GM19455 (cell line): ENCODE measurements around the gene GTF2F2.

Experiments used
- ATAC-seq: cut with Tn5 transposase; IDR thresholded peaks from one replicate; pipeline ENCODE4 v1.9.1; 2021; ENCODE audit not compliant: unreplicated experiment

The GTF2F2 gene

DNA sequence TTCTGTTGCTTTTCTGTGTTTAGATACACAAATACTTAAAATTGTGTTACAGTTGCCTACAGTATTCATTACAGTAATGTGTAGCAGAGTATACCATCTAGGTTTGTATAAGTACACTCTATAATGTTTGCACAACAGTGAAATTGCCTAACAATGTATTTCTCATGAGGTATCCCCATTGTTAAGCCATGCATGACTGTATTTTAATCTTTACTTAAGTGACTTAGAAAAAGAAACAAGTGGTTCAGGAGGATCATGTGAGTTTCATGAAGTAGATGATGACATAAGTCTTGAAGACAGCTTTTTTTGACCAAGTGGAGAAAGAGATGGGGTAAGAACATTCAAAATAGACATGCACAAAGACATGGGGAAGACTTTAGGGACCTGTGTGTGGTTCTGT lies 88.9 kb downstream of the GTF2F2 start:
- ATAC-seq, result no peak

DNA sequence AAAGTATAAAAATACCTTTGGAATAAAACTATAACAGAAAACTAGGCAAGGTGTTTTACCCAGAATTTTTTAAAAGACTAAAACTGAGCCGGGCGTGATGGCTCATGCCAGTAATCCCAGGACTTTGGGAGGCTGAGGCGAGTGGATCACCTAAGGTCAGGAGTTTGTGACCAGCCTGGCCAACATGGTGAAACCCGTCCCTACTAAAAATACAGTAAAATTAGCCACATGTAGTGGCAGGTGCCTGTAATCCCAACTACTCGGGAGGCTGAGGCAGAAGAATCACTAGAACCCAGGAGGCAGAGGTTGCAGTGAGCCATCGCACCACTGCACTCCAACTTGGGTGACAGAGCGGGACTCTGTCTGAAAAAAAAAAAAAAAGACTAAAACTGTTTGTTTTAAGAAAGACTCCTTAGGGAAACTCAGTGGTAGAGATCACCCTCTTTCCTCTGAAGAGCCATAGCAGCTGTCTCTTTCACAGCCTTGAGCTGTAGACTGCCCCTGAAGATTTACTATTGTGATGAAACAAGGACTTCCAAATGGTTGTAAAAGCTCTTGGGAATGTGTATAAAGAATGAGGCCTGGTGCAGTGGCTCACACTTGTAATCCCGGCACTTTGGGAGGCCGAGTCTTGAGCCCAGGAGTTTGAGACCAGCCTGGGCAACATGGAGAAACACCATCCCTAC lies 95.2 kb downstream of the GTF2F2 start:
- no peak for ATAC-seq

DNA sequence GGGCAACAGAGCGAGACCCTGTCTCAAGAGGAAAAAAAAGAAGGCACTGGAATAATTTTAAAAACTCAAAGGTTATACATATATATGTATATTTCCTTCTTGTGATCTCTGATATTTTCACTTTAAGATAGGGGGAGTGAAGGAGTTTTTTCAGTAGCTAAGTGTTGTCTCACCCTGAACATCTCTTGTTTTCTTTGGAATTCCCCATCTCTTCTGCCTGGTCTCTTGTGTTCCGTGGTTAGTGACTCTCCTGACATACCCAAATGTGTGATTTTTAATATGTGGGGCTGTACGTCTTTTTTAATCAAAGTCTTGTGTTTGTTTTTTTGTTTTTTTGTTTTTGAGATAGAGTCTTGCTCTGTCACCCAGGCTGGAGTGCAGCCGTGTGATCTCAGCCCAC lies 95.9 kb downstream of the GTF2F2 start:
- no peak for ATAC-seq

DNA sequence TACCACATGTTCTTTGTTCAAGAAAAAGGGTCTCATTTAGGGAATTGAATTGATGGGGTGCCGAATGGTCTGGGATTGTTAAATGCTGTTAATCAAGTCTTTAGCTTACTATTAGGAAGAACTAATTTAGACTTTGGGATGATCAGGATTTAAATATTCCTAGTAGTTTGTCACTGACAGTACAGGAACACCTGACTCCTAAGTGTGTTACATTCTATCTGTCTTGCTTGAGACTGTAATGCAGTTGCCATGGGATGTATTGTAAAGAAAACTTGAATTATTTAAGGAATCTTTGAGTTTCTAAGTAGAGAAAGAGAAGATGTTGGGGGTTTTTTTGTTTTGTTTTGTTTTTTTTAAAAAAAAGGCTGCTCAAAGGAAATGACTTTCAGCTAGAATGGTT lies 98.4 kb downstream of the GTF2F2 start:
- no peak for ATAC-seq

DNA sequence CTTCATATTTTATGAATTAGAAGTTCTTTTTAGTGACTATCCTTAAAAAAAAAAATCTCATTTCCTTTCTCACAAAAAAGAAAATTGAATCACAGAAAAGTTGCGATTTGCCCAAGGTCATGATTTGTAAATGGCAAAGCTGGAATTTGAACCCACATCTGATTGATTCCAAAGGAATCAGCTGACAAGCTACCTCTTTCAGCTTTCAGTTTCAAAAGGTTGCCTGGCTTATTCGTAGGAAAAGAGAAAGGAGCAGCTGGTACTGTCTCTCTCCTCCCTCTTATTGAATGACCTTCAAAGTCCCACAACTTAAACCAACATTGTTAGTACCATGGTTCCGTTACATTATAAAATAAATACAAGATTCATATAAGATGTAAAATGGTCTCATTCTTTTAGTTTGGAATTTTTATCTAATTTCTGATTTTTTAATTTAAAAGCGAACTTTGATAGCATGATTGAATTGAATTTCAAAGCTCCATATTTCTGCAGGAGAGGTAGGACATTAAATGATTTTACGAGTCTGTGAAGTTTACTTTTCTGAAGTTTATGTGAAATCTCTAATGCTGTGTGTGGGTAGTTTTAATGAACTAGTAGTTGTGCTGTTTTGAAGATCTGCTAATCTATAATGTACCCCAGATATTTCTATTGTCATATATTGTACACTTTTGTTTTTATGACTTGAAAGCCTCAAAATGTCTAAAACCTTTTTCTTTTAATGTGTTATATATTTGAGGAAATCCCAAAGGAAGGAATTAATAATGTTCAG lies 99.0 kb downstream of the GTF2F2 start:
- ATAC-seq, result no peak

DNA sequence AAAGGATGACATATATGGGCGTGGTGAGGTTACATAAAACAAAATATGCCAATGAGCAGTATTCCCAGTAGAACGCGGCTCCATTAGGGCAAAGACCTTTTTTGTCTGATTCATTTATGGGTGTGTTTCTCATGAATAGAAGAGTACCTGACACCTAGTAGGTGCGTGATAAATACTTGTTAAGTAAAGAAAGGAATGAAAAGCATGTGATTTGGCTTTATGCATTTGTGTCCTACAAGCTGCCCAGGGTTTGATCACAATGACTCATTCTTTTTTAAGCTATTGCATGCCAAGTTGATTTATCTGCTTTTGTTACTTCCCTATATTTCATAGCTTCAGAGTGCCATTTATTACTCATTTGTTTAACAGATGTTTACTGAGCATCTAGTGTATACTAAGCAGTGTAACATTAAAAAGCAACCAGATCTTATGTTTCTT lies 99.6 kb downstream of the GTF2F2 start:
- ATAC-seq, result no peak

DNA sequence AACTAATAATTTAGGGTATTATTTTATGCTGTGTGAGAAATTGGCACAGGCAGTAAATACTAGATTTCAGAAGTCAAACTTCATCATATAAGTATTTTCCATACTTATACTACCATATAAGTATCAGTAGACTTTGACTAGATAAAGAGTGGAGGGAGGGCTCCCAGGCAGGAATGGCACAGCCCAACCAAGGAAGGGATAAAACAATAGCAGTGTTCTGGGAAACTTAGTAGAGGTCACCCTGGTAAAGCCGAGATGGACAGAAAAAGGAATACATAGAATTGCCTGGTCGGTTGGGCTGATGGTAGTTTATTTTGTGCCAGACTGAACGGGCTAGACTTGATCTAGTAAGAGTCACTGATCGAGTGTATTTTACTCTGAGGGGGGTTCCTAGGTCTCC lies 100.1 kb downstream of the GTF2F2 start:
- no peak for ATAC-seq

DNA sequence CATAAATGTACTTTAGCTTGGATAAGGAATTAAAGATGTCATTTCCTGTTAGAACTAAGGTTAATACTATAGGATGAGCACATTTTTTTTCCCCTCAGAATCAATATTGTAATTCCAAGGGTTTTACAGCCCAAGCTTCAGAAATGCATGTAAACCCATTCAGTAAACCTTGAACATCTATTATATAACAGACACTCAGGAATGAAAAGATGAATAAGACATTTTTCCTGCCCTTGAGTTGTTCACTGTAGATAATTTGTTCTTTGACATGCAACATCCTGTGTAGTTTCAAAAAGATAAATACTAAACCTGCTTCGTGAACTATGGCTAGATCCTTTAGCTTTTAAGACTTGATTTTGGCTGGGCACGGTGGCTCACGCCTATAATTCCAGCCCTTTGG lies 102.2 kb downstream of the GTF2F2 start:
- no peak for ATAC-seq

DNA sequence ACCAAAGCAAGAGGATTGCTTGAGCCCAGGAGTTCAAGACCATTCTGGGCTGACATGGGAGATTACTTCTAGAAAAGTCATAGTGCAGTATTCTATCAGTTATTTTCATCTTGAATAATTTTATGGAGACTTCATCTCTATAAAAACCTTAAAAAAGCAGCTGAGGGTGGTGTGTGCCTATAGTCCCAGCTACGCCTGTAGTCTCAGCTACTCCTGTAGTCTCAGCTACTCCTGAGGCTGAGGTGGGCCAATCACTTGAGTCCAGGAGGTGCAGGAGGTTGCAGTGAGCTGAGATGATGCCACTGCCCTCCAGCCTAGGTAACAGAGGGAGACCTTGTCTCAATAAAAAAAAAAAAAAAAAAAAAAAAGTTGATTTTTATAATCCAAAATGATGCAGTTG lies 102.6 kb downstream of the GTF2F2 start:
- ATAC-seq, result no peak

DNA sequence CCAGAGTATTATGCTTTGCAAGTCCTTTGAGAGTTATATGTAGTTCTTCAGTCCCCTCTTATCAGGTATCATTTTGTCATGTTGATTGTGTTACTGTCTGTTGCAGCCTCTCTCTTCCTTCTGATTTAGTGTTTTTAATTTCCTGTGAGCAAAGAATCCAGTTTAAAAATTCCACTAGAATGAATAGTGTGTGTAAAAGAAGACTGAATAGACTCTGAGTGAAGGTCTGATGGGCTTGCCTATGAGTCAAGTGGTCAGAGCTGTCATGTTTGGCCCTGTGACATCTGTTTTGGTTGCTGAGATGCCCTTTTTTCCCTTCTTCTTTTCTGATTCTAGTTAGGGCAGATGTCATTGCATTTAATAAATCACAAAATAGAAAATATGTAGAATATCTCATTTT lies 103.9 kb downstream of the GTF2F2 start:
- ATAC-seq, result no peak

DNA sequence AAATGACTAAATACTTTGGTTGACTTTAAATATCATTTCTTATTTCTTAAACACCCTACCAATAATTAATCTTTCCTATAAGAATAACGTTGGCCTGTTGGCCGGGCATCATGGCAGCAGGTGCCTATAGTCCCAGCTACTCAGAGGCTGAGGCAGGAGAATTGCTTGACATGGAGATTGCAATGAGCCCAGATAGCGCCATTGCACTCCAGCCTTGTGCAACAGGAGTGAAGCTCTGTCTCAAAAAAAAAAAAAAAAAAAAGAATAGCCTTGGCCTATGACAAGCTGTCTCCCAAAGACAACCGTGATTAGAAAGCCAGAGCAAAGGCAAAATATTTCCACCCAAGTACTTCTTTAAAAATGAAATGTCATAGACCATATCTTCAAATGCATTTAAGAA lies 105.1 kb downstream of the GTF2F2 start:
- ATAC-seq, result no peak

DNA sequence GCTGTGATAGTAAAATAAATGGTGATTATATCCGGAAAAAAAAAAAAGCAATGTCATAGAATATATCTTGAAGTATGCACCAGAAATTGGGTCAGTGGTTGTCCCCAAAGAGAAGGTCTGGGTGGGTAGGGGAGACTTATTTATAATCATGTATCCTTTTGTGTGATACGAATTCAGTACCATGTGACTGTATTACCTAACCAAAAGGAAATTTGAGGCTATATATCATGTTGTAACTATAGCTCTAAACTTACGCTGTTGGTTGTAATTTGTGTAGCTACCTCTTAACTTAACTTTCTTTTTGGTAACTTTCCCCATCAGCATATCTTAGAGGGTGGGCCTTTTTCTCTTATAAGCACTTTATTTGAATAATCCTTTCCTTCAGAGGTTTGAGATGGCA lies 105.7 kb downstream of the GTF2F2 start:
- no peak for ATAC-seq

DNA sequence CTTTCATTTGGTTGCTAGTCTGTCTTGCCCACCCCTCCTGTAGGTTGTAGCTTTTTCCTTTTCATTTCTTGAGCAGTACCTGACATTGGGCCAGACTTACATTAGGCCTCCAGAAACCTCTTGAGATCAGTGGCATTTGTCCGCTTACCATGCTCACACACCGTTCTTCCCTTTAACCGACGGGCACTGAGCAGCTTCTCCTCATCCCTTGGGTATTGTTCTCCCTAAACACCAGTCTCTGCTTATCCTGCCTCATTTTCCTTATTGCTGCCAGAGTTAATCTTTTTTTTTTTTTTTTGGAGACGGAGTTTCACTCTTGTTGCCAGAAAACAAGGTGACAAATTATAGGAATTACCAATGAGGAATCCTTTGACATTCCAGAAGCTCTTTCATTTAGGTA lies 107.7 kb downstream of the GTF2F2 start:
- ATAC-seq, result no peak

DNA sequence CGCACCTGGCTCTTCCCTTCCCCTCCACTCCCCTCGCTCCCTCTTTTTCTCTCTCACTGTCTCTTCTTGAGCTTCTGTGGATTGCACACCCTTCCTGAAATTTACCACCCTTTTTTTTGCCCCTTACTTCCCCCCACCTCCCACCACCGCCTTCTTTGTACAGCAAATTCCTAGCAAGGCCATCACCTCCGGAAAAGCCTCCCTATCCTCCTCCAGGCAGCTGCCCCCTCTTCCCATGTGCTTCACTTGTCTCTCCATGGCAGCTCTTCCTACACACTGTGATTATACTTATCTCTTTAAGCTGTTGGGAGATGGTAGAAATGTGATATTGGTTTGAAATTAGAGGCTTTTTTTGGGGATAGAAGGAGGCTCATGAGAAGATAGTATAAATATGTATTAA lies 108.9 kb downstream of the GTF2F2 start:
- ATAC-seq, result no peak

DNA sequence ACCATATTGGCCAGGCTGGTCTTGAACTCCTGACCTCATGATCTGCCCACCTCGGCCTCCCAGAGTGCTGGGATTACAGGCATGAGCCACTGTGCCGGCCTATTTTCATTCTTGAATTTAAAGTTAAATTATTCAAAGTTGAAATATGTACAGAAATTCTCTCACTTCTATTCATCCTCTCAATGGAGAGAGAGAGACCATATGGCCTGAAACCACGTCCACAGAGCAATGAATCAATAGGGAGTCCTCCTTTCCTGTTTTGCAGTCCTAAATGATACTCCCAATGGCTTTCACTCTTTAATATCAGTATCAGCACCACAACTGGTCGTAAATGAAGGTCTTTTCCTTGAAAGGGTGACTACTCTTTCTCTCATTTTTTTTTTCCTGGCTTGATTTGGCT lies 111.0 kb downstream of the GTF2F2 start:
- no peak for ATAC-seq

DNA sequence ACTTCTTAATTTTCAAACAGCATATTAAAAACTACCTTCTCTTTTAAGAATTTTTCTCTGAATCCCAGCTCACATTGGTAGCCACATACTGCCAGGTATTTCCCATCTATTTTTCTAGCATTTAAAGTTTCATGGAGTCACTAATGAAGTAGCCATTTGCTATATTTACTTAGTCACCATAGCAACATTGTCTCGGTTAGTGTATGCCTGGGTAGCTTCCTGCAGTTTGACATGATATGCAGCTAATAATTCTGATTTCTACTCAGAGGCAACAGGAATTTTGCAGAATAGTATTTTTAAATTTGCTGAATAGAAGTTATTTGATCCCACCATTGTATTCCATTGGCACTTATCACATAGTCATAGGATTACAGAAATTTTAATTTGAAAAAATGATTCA lies 111.4 kb downstream of the GTF2F2 start:
- no peak for ATAC-seq

DNA sequence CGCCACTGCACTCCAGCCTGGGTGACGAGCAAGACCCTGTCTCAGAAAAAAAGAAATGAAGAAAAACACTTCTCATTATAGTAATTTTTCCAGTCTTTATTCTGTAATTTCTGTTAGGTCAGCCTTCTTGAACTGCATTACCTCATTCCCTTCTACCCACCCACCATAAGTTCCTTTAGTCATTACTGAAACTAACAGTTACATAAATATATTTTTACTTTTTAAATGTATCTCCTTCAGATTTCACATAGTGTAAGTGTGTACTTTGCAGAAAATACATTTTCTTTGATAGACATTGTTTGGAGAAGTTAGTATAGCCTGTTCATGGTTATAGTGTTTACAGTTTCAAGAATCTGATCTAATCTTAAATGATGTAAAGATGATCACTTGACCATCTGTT lies 112.3 kb downstream of the GTF2F2 start:
- ATAC-seq, result no peak

DNA sequence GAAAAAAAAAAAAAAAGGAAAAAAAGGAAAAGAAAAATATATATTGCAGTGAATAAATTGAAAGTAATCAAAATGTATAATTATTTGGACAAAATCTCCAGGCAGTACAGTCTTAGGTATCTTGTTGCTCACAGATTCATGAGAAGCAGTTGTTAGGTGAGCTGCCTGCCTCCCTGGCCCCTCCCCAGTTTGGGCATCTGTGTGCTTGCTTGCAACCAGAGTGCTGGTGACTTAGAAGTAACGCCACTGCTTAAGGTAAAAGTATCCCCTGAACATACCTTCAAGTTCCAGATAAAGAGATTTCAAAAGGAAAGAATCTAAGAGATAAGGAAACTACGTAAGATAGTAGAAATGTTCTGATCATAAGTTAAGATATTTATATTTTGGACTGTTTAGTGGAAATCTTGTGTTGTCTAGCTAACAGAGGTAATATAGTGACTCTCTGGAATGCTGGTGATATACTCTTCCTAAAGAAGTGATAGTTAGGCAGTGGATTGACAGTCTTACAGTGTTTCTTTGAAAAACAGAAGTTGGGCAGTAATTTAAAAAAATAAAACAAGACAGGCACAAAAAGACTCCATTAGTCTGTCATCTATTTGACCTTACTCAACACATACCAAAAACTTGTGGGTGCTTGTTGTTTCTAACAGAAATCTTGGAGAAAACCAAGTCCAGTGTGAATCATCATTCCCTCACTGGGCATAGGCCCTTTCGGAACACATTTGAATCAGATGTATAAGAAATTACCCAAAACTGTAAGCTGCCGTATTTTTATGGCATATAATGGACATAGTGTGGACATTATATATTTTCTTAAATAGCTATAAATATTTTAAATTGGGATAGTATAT lies 118.9 kb downstream of the GTF2F2 start:
- ATAC-seq, result no peak

DNA sequence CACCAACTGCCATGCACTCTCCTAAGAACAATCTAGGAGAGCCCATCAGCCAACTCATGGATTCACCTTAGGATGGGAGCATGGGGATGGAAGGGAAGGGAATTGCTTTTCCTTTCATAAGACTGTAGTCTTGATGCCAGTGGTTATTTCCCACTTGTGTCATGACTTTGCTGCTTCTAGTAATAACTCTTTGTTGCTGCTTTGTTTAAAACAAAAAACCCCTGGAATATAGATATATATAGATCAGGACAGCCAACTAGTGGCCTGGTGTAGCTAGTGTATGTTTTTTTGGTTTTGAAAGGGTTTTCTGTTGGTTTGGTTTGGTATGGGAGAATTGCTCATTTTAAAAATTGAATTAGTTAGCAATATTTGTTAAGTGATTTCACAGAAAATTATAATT lies 119.8 kb downstream of the GTF2F2 start:
- no peak for ATAC-seq

DNA sequence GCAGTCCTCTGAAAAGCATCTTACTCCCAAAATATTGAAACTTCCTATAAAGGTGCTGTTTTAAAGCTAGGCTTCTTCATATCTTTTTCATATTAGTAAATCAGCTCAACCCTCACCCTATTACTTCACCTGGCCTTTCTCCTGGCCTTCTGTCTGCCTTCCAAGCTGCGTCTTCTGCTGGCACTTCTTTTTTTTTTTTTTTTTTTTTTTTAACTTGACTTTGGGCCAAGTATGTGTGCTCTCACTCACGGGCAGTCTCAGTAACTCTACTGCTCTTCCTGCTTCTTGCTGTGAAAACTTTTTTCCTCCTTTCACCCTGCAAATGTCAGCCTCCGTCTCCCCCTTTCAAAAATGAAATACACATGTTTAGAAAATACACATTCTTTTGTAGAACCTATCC lies 121.8 kb downstream of the GTF2F2 start:
- no peak for ATAC-seq

DNA sequence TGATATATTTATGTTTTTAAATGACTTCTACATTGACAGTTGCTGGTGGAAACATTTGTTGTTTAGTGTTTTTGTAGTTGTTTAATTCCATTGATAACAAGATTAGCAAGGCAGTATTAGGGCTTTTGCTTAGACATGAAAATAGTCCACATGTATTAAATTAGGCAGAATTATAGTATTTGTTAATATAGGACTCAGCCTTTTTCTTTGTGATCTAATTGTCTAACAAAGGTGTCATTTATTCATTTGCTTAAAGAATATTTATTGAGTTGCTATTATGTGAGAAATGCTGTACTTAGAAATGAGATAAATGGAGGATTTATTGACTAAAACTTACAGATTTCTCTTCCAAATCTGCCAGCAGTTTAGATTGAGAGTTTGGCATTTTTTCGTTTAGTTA lies 122.2 kb downstream of the GTF2F2 start:
- ATAC-seq, result no peak

DNA sequence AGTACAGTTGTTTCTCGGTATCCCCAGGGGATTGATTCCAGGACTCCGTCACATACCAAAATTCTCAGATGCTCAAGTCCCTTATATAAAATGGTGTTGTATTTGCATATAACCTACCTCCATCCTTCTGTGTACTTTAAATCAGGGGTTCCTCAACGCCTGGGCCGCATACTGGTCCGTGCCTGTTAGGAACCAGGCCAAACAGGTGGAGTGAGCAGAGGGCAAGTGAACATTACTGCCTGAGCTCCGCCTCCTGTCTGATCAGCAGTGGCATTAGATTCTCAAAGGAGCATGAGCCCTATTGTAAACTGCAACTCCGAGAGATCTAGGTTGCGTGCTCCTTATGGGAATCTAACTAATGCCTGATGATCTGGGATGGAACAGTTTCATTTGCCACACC lies 122.8 kb downstream of the GTF2F2 start:
- ATAC-seq, result no peak
